Measurements from ENCODE around the gene TMEM219. TPM values are rescaled to one million over a fixed set of nuclear protein-coding genes. Genes with fewer than 3 reads are reported as not detected.
A peak's percentile ranks its signal among the peaks of the same experiment; 100 is the strongest.

The TMEM219 gene
- total RNA-seq, 1 donor from 2014 or later, result 88.0 TPM

DNA sequence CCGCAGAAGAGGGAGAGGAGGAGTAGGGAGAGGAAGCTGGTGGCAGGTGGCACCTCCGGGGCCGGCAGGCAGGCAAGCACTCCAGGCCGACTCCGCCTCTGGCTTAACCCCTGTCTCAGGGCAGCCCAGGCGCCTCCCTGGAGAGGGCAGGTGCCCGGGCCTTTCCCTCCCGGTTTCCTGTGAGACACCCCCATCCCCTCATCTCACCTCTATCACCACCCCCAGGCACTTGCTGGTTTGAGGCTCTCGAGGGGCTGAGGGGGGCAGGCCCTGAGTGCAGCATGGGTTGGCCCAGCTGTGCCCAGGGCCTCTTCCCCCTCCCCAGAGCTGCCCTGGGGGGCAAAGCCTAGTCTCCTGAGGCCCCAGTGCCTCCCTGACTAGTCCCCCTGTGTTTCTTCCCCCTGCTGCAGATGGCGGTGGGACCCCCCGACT is 42.9 kb downstream of the TMEM219 start:
- no peak for TF ChIP-seq CTCF (IDR thresholded peaks at IDR 0.05; ENCODE audit: partially characterized antibody, unreplicated experiment)
- Mint-ChIP-seq H3K4me3 (ENCODE audit: unreplicated experiment) (no peak overlapping the region), H3K27me3 (ENCODE audit: unreplicated experiment) (peaks cover 13% of the 10 kb centered on the region), H3K27ac (ENCODE audit: unreplicated experiment) (no peak overlapping the region), H3K4me1 (ENCODE audit: low read depth, unreplicated experiment) (peaks cover 16% of the 10 kb centered on the region), H3K9me3 (ENCODE audit: unreplicated experiment) (peaks cover 9% of the 10 kb centered on the region), H3K36me3 (ENCODE audit: unreplicated experiment) (no peaks in the 10 kb centered on the region)
- DNase-seq, result no peak

DNA sequence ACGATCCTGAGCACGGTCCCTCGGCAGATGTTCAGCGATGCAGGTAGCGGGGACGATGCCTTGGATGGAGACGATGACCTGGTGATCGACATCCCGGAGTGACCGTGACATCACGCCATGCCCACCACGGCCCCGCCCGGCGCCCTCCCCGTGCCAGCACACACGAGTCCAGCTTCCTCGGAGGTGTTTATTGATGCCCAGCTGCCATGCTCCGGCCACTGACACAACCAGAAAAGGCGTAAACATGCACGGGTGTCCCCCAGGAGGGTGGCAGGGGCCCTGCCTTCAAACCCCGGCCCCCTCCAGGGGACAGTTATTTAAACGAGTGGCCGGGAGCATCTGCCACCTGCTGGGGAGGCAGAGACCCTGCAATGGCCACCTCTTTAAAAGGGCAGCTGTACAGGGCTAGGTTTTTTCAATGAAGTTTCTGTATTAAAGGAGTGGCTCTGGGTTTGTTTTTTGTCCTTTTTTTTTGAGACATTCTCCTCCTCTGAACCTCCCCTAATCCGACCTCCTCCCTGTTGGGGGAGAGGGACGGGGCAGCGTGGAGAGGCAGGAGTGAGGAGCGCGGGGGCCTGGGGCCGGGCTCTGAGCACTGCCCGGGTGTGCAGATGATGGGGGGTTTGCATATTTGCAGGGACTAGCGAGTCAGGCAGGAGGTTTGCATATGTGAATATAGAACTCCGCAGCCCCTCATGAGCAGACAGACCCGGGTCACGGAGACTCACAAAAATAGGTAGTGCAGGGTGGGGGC is 43.6 kb downstream of the TMEM219 start:
- H3K27me3 Mint-ChIP-seq (ENCODE audit: unreplicated experiment), result peaks cover 11% of the 10 kb centered on the region
- no peak overlapping the region for H3K4me3 Mint-ChIP-seq (ENCODE audit: unreplicated experiment)
- peak; percentile 66 for DNase-seq
- H3K4me1 Mint-ChIP-seq (ENCODE audit: low read depth, unreplicated experiment), result peaks cover 11% of the 10 kb centered on the region
- H3K9me3 Mint-ChIP-seq (ENCODE audit: unreplicated experiment), result peaks cover 8% of the 10 kb centered on the region
- no peaks in the 10 kb centered on the region for H3K36me3 Mint-ChIP-seq (ENCODE audit: unreplicated experiment)
- TF ChIP-seq CTCF (IDR thresholded peaks at IDR 0.05; ENCODE audit: partially characterized antibody, unreplicated experiment), result peak; percentile 79
- no peak overlapping the region for H3K27ac Mint-ChIP-seq (ENCODE audit: unreplicated experiment)

DNA sequence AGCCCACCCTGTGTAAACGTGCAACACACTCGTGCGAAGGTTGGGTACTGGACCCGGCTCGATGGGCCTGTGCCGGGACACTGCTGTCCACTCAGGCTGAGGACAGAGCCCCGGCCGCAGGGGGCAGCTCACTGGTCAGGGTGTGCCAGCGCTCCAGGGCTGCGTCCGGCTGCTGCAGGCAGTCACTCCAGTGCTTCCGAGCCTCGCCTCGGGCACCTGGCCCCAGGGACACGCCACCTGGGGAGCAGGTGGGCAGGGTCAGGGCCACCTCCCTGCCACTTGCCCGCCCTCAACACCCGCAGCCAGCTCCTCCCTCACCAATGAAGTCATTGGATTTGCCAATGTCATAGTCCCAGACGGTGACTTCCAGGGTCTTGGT is 44.2 kb downstream of the TMEM219 start:
- Mint-ChIP-seq H3K27ac (ENCODE audit: unreplicated experiment) (no peak overlapping the region), H3K9me3 (ENCODE audit: unreplicated experiment) (peaks cover 8% of the 10 kb centered on the region), H3K4me1 (ENCODE audit: low read depth, unreplicated experiment) (peaks cover 10% of the 10 kb centered on the region), H3K27me3 (ENCODE audit: unreplicated experiment) (peaks cover 10% of the 10 kb centered on the region), H3K36me3 (ENCODE audit: unreplicated experiment) (no peaks in the 10 kb centered on the region), H3K4me3 (ENCODE audit: unreplicated experiment) (no peak overlapping the region)
- DNase-seq, result no peak
- no peak for TF ChIP-seq CTCF (IDR thresholded peaks at IDR 0.05; ENCODE audit: partially characterized antibody, unreplicated experiment)

GRCh38 chr16:30006659-30007377 is 44.9 kb downstream of the TMEM219 start:
- Mint-ChIP-seq H3K27me3 (ENCODE audit: unreplicated experiment) (peaks cover 10% of the 10 kb centered on the region), H3K9me3 (ENCODE audit: unreplicated experiment) (peaks cover 8% of the 10 kb centered on the region), H3K27ac (ENCODE audit: unreplicated experiment) (no peak overlapping the region), H3K4me3 (ENCODE audit: unreplicated experiment) (no peak overlapping the region), H3K36me3 (ENCODE audit: unreplicated experiment) (no peaks in the 10 kb centered on the region), H3K4me1 (ENCODE audit: low read depth, unreplicated experiment) (peaks cover 10% of the 10 kb centered on the region)
- DNase-seq, result no peak
- TF ChIP-seq CTCF (IDR thresholded peaks at IDR 0.05; ENCODE audit: partially characterized antibody, unreplicated experiment), result no peak

DNA sequence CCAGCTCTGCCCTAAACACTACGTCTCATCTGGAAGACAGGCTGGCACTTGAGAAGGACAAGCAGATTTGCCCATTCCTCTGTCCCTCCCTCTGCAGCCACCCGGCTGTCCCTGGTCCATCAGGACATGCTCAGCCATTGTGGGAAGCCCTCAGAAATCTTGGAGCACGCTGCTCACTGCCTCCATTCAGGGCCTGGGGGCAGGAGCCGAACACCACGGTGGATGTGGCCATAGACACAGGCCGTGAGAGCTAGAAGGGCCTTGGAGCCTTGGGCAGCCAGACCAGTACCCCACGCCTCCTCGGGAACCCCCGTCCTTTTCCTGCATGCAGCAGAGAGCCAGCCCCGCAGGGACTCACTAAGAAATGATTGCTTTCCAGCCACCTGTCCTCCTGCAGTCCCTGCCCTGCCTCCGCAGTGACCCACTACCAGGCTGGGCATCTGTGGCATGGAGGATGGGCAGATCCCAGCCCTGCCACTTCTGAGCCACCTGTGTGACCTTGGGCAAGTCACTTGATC is 45.6 kb downstream of the TMEM219 start:
- Mint-ChIP-seq H3K27ac (ENCODE audit: unreplicated experiment) (no peak overlapping the region), H3K4me1 (ENCODE audit: low read depth, unreplicated experiment) (peaks cover 8% of the 10 kb centered on the region), H3K36me3 (ENCODE audit: unreplicated experiment) (no peaks in the 10 kb centered on the region), H3K9me3 (ENCODE audit: unreplicated experiment) (peaks cover 5% of the 10 kb centered on the region), H3K27me3 (ENCODE audit: unreplicated experiment) (peaks cover 10% of the 10 kb centered on the region), H3K4me3 (ENCODE audit: unreplicated experiment) (no peak overlapping the region)
- DNase-seq, result no peak
- TF ChIP-seq CTCF (IDR thresholded peaks at IDR 0.05; ENCODE audit: partially characterized antibody, unreplicated experiment), result no peak

Measured in glutamatergic neuron (in vitro differentiated cells).